Stimulated activated CD4-positive, alpha-beta T cell treated with anti-CD3 and anti-CD28 coated beads, Interleukin-15, amount 100 ng/mL, for 48 hours (primary cell): ENCODE results near the gene RPH3AL.
"Not testable (repeated sequence)": the region's sequence is repeated elsewhere in the genome, so short reads cannot be mapped to it uniquely, and the experiment has no call there.

Experiments used
- DNase-seq, 2 donors: peaks; one replicate each; pipeline ENCODE4 v3.0.0-alpha.2; 2020; ENCODE audit warnings: low read depth in 2 of 2

Gene RPH3AL

GRCh38 chr17:238071-238963 is 114.3 kb downstream of the RPH3AL start:
- no peak for DNase-seq

- DNase-seq: no peak
Measured at GRCh38 chr17:237406-237955, 115.1 kb downstream of the RPH3AL start.

- DNase-seq: no peak
Measured at GRCh38 chr17:236641-237405, 115.8 kb downstream of the RPH3AL start.

- DNase-seq: no peak
Measured at GRCh38 chr17:235831-236640, 116.6 kb downstream of the RPH3AL start.

- DNase-seq: not testable (repeated sequence)
Measured at GRCh38 chr17:234994-235830, 117.4 kb downstream of the RPH3AL start.

- DNase-seq: not testable (repeated sequence)
Measured at GRCh38 chr17:234163-234993, 118.2 kb downstream of the RPH3AL start.

- DNase-seq: no peak
Measured at GRCh38 chr17:233473-233941, 119.1 kb downstream of the RPH3AL start.

GRCh38 chr17:231966-232807 is 120.4 kb downstream of the RPH3AL start:
- no peak for DNase-seq

- DNase-seq: no peak
Measured at GRCh38 chr17:231191-231965, 121.2 kb downstream of the RPH3AL start.

- no peak for DNase-seq
Measured at GRCh38 chr17:230395-230770, 122.2 kb downstream of the RPH3AL start.

- DNase-seq: no peak
Measured at GRCh38 chr17:229709-230394, 122.8 kb downstream of the RPH3AL start.

GRCh38 chr17:228951-229708 is 123.5 kb downstream of the RPH3AL start:
- DNase-seq: no peak

GRCh38 chr17:227946-228615 is 124.5 kb downstream of the RPH3AL start:
- DNase-seq: no peak

- no peak for DNase-seq
Measured at GRCh38 chr17:227078-227945, 125.3 kb downstream of the RPH3AL start.
